Activated CD4-positive, alpha-beta T cell treated with anti-CD3 and anti-CD28 coated beads, Interleukin-2, amount 10 ng/mL, durations not matched to agents 7 days and 5 days (primary cell): ENCODE data around the gene TERC. TPM values are rescaled to one million over a fixed set of nuclear protein-coding genes. Genes with fewer than 3 reads are reported as not detected.
A peak's percentile ranks its signal among the peaks of the same experiment; 100 is the strongest.

Experiments
- CTCF ChIA-PET: fragments of 350-600 bp; sonication (Branson Sonifier 250); formaldehyde crosslinking; loops from one replicate; lab custom pipeline; 2021; ENCODE audit warnings: antibody characterized with exemption; lab: Charles Lee
- POLR2A ChIA-PET: fragments of 350-600 bp; sonication (Branson Sonifier 250); formaldehyde crosslinking; loops from one replicate; lab custom pipeline; 2021; ENCODE audit warnings: antibody characterized with exemption; lab: Charles Lee
- DNase-seq: peaks from one replicate; pipeline ENCODE4 v3.0.0-alpha.2; 2020
- H3K27ac Mint-ChIP-seq: one replicate; pipeline ENCODE4 v1.8.0; 2021; ENCODE audit warnings: mild to moderate bottlenecking, moderate library complexity, mixed read lengths
- H3K27me3 Mint-ChIP-seq: one replicate; pipeline ENCODE4 v1.8.0; 2021; ENCODE audit warnings: mixed read lengths
- H3K36me3 Mint-ChIP-seq: one replicate; pipeline ENCODE4 v1.8.0; 2021; ENCODE audit warnings: low read depth, mixed read lengths
- H3K4me1 Mint-ChIP-seq: one replicate; pipeline ENCODE4 v1.8.0; 2021; ENCODE audit warnings: mixed read lengths
- H3K4me3 Mint-ChIP-seq: one replicate; pipeline ENCODE4 v1.8.0; 2021; ENCODE audit warnings: mild to moderate bottlenecking, moderate library complexity, mixed read lengths
- H3K9me3 Mint-ChIP-seq: one replicate; pipeline ENCODE4 v1.8.0; 2021; ENCODE audit warnings: mixed read lengths
- total RNA-seq, 2 experiments: library from RNA; stranded (reverse); gene quantifications; one replicate each; pipeline ENCODE4 v1.2.3, GENCODE V29; 2021

The TERC gene
- total RNA-seq, result 1 to 10 TPM; 1.8 to 4.6 TPM

DNA sequence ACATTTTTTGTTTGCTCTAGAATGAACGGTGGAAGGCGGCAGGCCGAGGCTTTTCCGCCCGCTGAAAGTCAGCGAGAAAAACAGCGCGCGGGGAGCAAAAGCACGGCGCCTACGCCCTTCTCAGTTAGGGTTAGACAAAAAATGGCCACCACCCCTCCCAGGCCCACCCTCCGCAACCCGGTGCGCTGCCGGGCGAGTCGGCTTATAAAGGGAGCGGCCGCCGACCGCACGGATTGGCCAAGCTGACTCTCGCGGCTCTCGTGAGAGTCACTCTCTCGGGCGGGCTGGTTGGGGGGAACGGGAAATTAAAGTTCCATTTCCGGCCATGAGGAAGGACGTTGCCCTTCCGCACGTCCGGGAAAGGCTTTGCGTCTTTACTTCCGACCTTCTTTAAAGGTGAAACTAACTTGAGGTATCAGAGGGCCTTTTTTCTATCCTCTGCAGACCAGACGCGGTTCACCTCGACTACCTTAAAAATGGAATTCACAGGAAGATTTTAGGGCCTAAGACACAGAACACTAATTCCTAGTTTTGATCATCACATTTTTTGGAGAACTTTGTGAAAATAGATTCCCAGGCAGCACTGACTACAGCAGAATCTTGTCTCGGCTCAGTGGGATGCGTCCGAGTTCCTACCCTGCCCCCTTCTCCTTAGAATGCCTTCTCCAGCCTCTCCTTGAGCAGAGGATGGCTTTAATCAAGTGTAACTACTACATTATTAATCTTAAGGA is at the start of gene TERC:
Gene TERC (minus strand): TSS at position 179 of the 731 bp plus-strand sequence.
- ChIA-PET CTCF (no interaction called here), POLR2A (interaction anchor here (0.6 kb wide), 1 partner anchor 98 kb away, joined by 3 read pairs; no protein-coding TSS in a partner anchor)
- Mint-ChIP-seq H3K36me3 (no peaks in the 10 kb centered on the region), H3K27me3 (no peaks in the 10 kb centered on the region), H3K4me1 (peaks cover 37% of the 10 kb centered on the region), H3K4me3 (peak within 1 kb of the TSS; percentile 95), H3K9me3 (peaks cover 3% of the 10 kb centered on the region), H3K27ac (peak within 1 kb of the TSS; percentile 99)
- DNase-seq, result peak; percentile 93

DNA sequence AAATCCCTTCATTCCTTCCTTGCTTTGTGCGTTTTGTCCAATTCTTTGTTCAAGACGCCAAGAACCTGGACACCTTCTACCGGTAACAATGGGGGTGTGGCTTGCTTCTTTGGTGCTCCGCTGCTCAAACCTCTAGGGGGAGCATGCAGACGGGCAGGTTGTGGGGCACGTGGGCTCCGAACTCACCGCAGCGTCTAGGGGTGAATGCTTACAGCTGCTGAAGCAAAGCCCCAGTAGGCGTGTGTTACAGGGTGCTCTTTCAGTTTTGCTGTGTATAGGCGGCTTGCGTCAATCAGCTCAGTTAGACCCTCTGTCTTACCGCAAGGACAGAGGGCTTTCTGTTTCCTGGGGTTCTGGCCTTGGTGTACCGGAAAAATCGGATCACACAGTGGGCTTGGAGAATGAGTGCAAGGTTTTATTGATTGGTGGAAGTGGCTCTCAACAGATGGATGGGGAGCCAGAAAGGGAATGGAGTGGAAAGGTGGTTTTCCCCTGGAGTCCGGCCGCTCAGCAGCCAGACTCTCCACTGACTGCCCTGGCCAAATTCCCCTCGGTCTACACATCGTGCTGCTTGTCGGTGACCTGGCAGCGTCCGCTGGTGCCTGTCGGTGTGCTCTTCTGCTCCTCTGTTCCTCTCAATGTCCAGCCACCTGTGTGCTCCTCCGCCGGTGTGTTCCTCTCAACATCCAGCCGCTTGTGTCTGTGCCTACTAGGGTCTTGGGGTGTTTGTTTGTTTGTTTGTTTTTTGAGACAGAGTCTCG is 49.1 kb upstream of the TERC start:
- DNase-seq, result peak; percentile 85
- Mint-ChIP-seq H3K9me3 (peaks cover 9% of the 10 kb centered on the region), H3K27me3 (peaks cover 20% of the 10 kb centered on the region), H3K4me1 (peaks cover 40% of the 10 kb centered on the region), H3K36me3 (peaks cover 8% of the 10 kb centered on the region), H3K27ac (peak overlapping the region; percentile 86), H3K4me3 (peak overlapping the region; percentile 74)
- ChIA-PET POLR2A (interaction anchor here (0.5 kb wide), 1 partner anchor 15 kb away, joined by 3 read pairs; no protein-coding TSS in a partner anchor), CTCF (interaction anchor here (0.7 to 1.1 kb wide), 2 partner anchors 9 to 31 kb away, joined by 3 to 5 read pairs; no protein-coding TSS in a partner anchor)

DNA sequence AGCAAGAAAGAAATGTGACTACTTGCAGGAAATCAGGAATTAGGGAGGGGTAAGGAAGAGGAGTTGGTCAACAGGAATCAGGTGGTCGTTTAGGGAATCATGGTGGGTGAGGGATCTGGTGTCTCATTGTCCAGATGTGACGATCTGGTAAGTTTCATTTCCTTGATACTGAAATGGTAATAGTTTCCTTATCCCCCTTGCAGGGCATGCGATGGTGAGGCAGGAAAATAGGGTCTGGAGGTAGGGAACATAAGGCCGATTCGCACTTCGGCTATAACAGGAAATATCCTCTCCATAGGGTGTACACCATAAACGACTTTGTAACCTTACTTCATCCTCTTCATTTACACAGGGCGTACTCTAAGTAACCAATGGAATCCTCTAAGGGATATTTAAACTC is 48.4 kb upstream of the TERC start:
- H3K4me1 Mint-ChIP-seq, result peaks cover 45% of the 10 kb centered on the region
- ChIA-PET POLR2A (no interaction called here), CTCF (interaction anchor here (1.1 to 3.0 kb wide), 2 partner anchors 9 to 15 kb away, joined by 5 to 9 read pairs; no protein-coding TSS in a partner anchor)
- peaks cover 9% of the 10 kb centered on the region for H3K9me3 Mint-ChIP-seq
- H3K36me3 Mint-ChIP-seq, result peaks cover 9% of the 10 kb centered on the region
- peaks cover 15% of the 10 kb centered on the region for H3K27me3 Mint-ChIP-seq
- peak overlapping the region; percentile 86 for H3K27ac Mint-ChIP-seq
- DNase-seq, result no peak
- peak overlapping the region; percentile 74 for H3K4me3 Mint-ChIP-seq

DNA sequence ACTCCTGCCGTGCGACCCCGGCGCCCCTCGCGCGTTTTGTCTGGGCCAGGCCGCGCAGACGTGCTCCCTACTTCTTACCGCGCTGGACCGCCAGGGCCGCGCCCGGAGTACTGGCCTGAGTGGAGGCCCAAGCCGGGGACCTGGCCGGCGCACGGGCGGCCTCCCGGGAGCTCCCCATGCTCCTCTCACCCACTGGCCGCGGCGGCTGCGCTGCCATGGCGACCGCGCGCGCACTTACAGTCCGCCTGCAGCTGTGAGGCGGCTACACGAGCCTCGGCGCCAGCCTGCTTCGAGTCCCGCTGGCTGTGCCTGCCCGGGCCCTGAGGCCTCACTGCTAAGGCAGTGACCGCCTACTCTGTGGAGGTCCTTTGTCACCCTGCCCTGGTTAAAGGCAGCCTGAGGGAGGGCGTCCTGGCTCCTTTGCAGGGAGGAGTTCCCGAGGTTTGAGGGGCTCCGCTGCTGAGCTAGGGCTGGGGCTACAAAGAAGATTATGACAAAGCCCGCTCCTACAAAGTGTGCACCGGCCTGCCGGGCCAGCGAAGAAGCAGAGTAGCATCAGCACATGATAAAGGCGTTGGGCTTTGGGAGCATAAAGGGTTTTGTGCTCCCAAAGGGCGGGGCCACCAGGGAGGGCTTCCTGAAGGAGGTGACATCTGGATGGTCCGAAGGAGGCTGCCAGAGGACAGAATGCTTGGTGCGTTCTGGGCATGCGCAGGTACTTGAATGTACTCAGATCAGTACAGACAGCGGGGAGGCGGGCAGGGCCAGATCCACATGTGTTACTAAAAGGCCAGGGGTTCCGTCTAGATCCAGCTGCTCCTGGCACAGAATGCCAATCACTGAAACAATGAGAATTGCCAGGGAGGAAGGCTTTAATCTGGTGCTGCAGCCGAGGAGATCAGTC is 47.7 kb upstream of the TERC start, which contains the start of the genes LRRC34 and LRRIQ4:
Gene LRRC34 (minus strand): TSS at position 573 of the 904 bp plus-strand sequence. CDS start 356 bp downstream, at position 217.
Gene LRRIQ4 (plus strand): TSS at position 539 of the 904 bp plus-strand sequence. CDS start 9,052 bp downstream, outside the sequence.
- H3K36me3 Mint-ChIP-seq, result peaks cover 11% of the 10 kb centered on the region
- H3K27me3 Mint-ChIP-seq, result peaks cover 9% of the 10 kb centered on the region
- ChIA-PET POLR2A (no interaction called here), CTCF (interaction anchor here (0.7 to 3.0 kb wide), 2 partner anchors 14 to 28 kb away, joined by 4 to 9 read pairs; no protein-coding TSS in a partner anchor)
- peaks cover 49% of the 10 kb centered on the region for H3K4me1 Mint-ChIP-seq
- H3K4me3 Mint-ChIP-seq, result peak within 1 kb of the TSS; percentile 74
- peak within 1 kb of the TSS; percentile 86 for H3K27ac Mint-ChIP-seq
- H3K9me3 Mint-ChIP-seq, result peaks cover 9% of the 10 kb centered on the region
- peak; percentile 80 for DNase-seq

DNA sequence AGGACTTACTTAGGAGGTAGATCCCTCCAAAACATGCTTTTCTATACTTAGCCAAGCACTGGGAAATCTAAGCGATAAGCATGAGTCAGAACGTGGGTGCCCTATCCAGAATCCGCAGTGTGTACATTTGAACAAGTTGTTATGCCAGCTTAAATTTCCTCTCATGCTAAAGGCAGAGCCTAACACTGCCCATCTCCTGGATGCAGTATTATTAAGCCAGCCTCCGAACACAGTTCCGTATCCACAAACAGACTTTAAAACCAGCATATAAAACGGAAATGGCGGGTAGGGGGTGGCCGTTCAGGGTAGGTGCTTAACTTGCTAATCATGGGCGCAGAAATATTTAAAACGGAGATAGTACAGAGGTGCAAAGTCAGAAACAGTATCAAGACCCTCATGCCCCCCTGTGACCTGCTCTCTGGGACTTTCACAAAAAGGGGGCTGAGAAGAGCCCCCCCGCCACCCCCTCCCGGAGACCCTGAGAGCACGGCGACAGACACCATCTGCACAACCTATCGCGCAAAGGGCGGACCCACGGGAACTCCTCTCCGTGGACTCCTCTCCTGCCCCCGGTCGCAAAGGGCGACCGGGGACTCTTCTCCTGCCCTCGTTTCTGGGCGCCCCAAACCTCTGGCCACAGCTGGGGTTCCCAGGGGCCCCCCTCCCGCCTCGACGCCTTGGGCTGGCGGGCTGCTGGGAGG is 46.9 kb upstream of the TERC start:
- Mint-ChIP-seq H3K27me3 (peaks cover 8% of the 10 kb centered on the region), H3K36me3 (peaks cover 11% of the 10 kb centered on the region), H3K4me1 (peaks cover 49% of the 10 kb centered on the region), H3K4me3 (peak overlapping the region; percentile 74), H3K27ac (peak overlapping the region; percentile 86), H3K9me3 (peaks cover 9% of the 10 kb centered on the region)
- ChIA-PET CTCF (interaction anchor here (1.5 to 3.0 kb wide), 2 partner anchors 12 to 13 kb away, joined by 5 to 9 read pairs; no protein-coding TSS in a partner anchor), POLR2A (no interaction called here)
- DNase-seq, result peak; percentile 26

DNA sequence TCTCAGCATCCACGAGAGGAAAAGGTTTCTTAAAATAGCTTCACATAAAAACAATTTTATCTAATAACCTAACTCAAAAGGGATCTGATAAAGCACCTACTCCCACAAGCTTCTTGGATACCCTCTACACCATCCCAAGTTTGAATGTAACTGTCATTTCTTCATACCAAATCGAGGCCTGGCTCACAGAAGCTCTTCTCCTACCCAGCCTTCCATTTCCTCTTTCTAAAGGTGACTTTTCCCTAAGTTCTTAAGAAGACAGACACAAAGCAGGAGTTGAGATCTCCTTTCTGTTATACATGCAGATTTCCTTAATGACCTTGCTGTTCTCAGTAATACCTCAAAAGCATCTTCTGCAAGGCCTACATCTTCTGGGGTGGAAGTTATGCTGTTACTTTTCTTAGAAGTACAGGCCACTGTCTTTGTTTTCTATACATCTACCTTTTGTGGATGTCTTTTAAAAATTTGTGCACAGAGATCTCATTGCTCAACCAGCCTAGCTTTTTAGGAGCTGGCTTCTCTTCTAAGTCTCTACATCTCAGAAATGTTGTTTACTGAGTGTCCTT is 44.5 kb upstream of the TERC start:
- Mint-ChIP-seq H3K4me1 (peaks cover 48% of the 10 kb centered on the region), H3K27ac (peak overlapping the region; percentile 48), H3K36me3 (peaks cover 8% of the 10 kb centered on the region), H3K4me3 (peak overlapping the region; percentile 7), H3K27me3 (peaks cover 1% of the 10 kb centered on the region), H3K9me3 (no peaks in the 10 kb centered on the region)
- no peak for DNase-seq
- ChIA-PET CTCF (interaction anchor here (1.1 to 1.2 kb wide), 2 partner anchors 11 to 14 kb away, joined by 3 to 5 read pairs; no protein-coding TSS in a partner anchor), POLR2A (no interaction called here)

DNA sequence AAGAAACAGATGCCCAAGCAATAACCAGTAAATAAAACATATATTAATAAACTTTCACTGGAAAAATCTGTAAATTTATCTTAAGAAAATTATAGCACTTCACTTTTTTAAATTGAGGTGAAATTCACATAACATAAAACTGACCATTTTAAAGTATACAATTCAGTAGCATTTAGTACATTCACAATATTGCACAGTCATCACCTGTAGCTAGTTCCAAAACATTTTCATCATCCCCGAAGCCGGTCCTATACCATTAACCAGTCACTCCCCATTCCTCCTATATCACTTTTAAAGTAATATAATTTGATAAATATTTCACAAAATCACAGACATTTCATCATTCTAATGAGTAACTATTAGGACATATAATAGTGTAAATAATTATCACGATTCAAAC is 39.8 kb upstream of the TERC start:
- no peak for DNase-seq
- ChIA-PET POLR2A (no interaction called here), CTCF (interaction anchor here (1.3 kb wide), 1 partner anchor 33 kb away, joined by 3 read pairs; no protein-coding TSS in a partner anchor)
- peaks cover 14% of the 10 kb centered on the region for H3K36me3 Mint-ChIP-seq
- H3K27ac Mint-ChIP-seq, result no peak overlapping the region
- H3K4me3 Mint-ChIP-seq, result no peak overlapping the region
- H3K4me1 Mint-ChIP-seq, result peaks cover 15% of the 10 kb centered on the region
- H3K27me3 Mint-ChIP-seq, result no peaks in the 10 kb centered on the region
- H3K9me3 Mint-ChIP-seq, result no peaks in the 10 kb centered on the region

DNA sequence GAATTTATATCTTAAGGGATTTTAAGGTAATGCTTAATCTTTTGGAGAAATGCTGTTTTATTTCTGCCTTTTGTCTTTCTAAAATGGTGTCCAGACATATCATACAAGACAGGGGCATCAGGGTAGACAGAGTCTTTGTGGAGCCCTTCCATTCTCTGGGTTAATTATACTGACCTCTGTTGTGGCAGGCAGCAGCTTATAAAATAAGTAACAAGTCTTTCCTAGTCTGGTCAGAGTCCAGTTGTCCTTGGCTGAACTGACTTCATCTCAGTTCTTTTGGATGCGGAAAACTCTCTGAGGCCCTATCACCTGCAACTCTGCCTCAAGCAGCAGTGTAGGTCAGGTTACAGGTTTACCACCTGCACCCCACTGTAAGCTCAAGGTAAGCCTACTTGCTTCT is 27.5 kb upstream of the TERC start:
- no peaks in the 10 kb centered on the region for H3K27me3 Mint-ChIP-seq
- ChIA-PET CTCF (no interaction called here), POLR2A (no interaction called here)
- peaks cover 5% of the 10 kb centered on the region for H3K4me1 Mint-ChIP-seq
- no peak overlapping the region for H3K4me3 Mint-ChIP-seq
- H3K36me3 Mint-ChIP-seq, result peaks cover 28% of the 10 kb centered on the region
- H3K27ac Mint-ChIP-seq, result no peak overlapping the region
- DNase-seq, result no peak
- no peaks in the 10 kb centered on the region for H3K9me3 Mint-ChIP-seq

DNA sequence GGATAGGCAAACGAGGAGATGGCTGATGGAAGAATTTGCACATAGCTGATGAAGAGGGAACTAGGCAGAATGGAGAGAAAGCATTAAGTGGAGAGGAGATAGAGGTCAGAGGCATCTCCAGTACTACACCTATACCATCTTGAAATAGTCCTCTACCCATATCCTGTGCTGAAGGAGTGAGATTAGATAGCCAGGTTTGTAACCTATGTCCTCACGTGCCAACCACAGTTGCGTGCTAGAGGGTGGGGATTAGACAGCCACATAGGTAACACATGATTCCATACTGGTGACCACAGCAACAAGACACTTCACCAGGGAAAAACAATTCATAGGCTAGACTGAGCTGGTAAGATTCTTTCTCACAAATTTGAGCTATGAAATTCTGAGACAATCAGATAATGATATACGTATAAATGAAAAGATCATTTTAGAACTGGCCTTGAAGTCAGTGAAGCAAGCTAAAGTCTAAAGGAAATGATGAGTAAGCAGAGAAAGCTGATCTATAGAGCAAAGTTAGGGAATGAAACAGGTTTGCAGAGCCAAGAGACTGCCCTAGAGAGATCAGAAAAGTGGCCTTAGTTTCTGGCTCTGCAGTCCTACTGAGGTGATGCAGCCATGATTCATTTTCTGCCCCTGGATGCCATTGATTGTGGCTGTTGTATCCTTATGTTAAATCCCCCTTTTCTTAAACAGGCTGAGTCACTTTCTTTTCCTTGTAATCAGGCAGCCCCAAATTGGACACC is 26.0 kb upstream of the TERC start:
- Mint-ChIP-seq H3K27me3 (no peaks in the 10 kb centered on the region), H3K4me3 (no peak overlapping the region), H3K4me1 (peaks cover 13% of the 10 kb centered on the region), H3K9me3 (no peaks in the 10 kb centered on the region), H3K36me3 (peaks cover 38% of the 10 kb centered on the region), H3K27ac (no peak overlapping the region)
- no peak for DNase-seq
- ChIA-PET POLR2A (no interaction called here), CTCF (interaction anchor here (1.0 to 1.6 kb wide), 3 partner anchors 8 to 373 kb away, joined by 3 to 4 read pairs (median 3); no protein-coding TSS in a partner anchor)

DNA sequence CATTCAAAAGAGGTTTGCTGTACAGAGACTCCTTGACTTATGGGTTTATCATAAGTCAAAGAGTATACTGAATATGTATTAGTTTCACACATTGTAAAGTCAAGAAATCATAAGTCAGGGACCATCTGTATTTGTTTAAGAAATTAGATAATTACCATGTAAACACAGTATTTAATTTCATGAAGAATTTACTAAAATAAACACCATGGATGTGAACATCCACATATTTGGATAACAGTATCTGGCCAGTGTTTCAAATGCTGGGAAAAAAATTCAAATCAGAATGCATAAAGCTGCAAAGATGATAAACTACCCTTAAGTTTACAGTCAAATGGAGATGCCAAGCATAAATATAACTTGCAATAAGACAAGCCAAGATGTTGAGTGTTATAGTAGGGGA is 25.4 kb upstream of the TERC start:
- CTCF ChIA-PET, result interaction anchor here (1.2 to 1.6 kb wide), 2 partner anchors 9 to 18 kb away, joined by 3 to 4 read pairs; no protein-coding TSS in a partner anchor
- H3K36me3 Mint-ChIP-seq, result peaks cover 44% of the 10 kb centered on the region
- H3K9me3 Mint-ChIP-seq, result no peaks in the 10 kb centered on the region
- no peaks in the 10 kb centered on the region for H3K27me3 Mint-ChIP-seq
- H3K4me1 Mint-ChIP-seq, result peaks cover 15% of the 10 kb centered on the region
- no peak overlapping the region for H3K4me3 Mint-ChIP-seq
- POLR2A ChIA-PET, result no interaction called here
- no peak overlapping the region for H3K27ac Mint-ChIP-seq
- DNase-seq, result no peak
